GM19239 (cell line): ENCODE results near the gene SARS2.
"Not testable (repeated sequence)": the region's sequence is repeated elsewhere in the genome, so short reads cannot be mapped to it uniquely, and the experiment has no call there.

Experiments
- DNase-seq: peaks from one replicate; pipeline ENCODE4 v3.0.0; 2011; ENCODE audit warnings: low spot score; ENCODE audit not compliant: insufficient read length
- FAIRE-seq: peaks from 2 replicates; lab custom pipeline; 2011; peaks lifted over from hg19 to GRCh38; lab: Jason Lieb, UNC

SARS2 gene

DNA sequence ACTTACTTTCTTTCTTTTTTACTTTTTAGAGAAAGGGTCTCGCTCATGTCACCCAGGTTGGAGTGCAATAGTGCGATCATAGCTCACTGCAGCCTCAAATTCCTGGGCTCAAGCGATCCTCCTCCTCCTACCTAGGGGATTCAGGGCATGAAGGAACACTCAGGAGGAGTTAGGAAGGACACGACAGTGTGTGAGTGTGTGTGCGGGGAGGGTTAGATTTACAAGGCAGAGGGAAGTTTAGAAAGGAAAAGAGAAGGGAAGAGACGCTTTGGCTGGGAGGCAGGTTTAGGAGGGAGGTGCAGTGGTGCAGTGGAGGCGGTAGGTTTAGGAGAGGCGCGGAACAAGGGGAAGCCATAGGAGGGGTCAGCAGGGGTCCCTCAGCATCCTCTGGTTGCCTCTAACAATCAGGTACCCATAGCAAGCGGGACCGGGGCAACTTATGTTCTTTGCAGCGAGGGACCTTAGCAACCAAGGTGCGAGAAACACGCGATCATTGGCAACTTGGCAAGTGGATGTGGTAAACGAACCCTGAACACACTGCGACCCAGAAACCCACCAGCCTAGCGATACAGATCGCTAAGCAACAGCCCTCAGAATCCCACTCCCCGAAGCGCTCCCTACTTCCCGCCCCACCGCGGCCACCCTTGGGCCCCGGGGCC is 31.6 kb downstream of the SARS2 start:
- no peak for DNase-seq
- FAIRE-seq: peak; percentile 28

DNA sequence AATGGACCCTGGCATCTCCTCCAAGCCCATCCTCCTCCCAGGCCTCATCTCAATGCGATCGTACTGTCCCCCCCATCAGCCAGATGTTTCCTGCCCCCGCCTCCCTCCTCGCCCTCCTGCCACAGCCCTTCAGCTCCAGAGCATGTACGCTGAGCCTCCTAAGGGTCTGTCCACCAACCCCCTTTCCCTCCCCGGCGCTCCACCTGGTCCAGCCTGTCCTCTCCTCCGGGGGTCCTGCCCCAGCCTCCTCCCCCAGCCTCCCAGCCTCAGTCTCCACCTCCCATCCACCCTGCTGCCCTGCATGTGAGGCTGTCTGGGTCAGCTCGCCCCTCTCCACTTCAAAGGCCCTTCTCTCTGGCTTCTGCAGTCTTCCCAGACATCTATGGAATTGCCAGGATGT is 35.6 kb downstream of the SARS2 start:
- FAIRE-seq (no peak), DNase-seq (no peak)

DNA sequence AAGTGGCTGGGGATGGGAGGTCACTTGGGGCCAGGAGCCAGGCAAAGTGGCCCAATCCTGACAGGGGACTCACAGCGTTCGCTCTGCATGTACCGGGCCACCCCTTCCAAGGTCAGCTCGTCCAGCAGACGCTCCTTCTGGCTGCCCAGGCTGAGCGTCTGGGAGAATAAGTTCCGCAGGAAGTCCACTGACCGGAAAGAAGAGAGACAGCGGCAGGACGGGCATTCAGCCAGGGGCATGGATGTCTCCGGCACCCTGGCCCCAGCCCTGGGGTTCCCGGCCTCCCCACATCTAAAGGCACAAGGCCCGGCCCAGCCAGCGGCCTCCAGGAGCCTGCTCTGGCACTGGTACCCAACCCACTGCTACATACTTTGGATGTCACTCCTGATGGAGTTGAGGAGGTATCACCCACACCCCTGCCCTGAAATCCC is 37.2 kb downstream of the SARS2 start:
- DNase-seq (no peak), FAIRE-seq (no peak)

DNA sequence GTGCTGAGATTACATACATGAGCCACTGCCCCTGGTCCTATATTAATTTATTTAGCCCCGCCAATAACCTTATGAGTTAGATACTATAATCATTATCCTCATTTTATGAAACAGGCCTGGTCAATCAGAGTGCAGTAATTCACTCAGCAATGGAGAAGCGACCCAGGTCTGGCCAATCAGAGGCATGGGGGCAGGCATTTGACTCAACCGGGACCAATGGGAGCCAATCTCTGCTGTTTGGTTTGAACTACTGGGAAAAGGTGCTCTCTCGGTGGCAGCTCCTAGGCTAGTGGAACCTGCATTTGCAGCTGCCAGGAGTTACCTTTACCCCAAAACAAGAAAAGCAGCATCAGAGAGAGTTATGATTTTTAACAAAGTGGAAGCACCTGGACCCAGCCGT is 37.7 kb downstream of the SARS2 start:
- DNase-seq (no peak), FAIRE-seq (no peak)

DNA sequence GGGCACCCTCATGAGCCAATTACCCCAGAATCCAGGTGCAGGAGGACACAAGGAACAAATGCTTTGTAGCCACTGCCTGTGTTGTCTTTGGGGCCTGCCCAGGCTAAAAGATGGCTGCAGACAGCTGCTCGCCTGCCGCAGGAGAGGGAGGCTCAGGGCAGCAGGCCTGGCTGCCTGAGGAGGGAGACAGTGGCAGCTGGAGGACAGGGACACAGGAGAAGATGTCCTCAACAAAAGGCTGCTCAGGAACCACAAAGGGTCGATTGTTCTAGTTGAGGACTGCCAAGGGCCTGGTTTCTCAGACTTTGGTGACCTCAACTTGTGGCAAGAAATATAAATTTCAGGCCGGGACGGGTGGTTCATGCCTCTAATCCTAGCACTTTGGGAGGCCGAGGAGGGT is 38.8 kb downstream of the SARS2 start:
- FAIRE-seq (no peak), DNase-seq (no peak)

DNA sequence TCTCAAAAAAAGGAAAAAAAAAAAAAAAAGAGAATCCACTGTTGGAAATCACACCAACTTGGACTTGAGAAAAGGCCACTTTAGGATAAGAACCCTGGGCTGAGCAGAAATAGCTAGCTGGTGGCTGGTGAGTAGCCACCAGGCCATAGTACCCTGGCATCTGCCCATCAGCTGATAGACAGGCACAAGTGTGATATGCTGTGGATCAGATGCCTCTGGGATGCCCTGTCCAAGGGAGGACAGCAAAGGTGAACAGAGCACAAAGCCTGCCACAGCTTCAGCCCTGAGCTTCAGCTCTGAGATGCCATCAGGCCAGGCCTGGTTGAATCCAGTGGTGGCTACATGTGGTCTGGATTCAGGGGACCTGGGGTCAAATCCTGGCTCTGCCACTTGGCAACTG is 39.9 kb downstream of the SARS2 start:
- DNase-seq (no peak), FAIRE-seq (no peak)

DNA sequence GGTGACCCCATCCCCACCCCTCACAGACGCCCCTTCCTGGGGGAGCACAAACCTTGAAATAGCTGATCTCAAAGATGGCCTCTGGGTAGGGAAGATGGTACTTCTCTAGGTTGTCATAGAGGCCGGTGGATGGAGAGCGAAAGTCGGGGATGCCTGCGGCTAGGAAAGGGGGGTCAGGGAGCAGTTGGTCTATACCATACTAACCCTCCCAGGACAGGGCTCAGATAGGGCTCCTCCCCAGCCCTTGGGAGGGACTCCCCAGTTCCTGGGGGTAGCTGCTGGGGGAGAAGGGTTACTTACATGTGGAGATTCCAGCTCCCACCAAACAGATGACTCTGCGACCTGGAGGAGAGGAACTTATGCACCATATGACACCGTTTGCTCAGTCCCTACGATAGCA is 40.8 kb downstream of the SARS2 start:
- no peak for FAIRE-seq
- DNase-seq: no peak

DNA sequence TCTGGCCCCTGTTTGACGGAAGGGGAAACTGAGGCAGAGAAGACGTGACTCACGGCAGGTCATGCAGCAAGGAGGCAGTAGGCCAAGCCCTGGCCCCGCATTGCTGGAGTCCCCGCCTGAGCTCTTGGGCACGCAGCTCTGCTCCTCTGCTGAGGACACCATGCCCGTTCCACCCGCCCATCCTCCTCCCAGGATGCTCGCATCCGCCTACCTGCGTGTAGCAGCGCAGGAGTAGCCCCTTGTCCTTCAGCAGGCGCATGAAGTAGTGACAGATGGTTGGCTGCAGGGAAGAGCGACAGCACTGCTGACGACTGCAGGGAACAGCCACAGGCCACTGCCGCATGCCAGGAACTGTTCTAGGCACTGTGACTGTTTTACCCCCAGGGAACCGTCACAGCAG is 41.7 kb downstream of the SARS2 start:
- no peak for FAIRE-seq
- no peak for DNase-seq

DNA sequence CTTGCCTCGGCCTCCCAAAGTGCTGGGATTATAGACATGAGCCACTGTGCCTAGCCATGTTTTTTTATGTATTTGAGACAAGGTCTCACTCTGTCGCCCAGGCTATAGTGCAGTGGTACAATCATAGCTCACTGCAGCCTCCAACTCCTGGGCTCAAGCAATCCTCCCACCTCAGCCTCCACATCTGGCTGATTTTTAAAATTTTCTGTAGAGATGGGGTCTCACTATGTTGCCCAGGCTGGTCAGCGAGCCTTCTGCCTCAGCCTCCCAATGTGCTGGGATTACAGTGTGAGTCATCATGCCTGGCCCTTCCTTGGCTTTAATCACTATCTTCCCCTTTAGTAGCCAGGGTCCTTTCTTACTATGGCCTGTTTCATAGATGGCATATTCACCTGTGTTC is 45.9 kb downstream of the SARS2 start:
- not testable (repeated sequence) for DNase-seq, FAIRE-seq

DNA sequence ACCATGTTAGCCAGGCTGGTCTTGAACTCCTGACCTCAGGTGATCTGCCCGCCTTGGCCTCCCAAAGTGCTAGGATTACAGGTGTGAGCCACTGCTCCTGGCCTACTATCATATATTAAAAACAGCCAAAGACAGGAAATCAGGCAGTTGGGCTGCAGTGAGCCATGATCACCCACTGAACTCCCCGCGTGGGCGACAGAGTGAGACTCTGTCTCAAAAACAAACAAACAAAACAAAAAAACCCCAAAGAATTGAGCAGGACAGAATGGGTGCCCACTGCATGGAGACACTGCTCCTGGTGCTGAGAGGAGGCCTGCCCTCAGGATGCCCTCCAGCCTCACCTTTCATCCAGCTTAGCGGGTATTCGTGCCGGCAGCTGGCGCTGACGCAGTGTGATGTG is 47.3 kb downstream of the SARS2 start:
- DNase-seq: no peak
- FAIRE-seq: no peak

DNA sequence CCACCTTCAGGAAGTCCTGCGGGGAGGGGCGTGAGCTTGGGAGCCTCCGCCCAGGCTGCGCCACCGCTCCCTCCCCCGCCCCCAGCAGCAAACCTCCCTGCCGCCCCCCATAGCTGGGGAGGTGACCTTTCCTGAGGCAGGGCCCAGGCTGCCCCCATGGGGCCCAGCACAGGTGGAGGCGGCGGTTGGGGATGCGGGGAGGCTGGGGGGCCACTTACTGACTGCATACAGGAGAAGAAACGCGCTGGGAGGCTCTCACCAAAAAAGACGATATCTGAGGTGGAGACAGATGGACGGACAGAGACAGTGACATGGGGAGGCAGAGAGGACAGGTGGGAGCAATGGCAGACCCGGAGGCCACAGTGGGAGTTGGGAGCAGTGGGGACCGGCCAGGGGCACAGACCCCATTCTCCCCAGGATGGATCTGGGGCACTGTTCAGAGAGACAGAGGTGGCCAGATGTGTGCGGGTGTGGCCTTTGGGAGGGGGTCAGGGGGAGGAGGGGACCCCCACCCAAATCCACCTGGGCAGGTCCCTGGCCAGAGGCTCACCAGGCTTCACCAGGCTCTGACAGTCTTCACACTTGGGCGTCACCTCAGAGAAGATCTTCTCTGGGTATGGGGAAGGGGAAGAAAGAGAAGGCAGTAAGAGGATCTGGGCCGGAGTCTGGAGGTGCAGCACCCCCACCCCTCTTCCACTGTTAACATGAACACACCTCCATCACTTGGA is 49.5 kb downstream of the SARS2 start:
- FAIRE-seq: no peak
- DNase-seq: no peak

DNA sequence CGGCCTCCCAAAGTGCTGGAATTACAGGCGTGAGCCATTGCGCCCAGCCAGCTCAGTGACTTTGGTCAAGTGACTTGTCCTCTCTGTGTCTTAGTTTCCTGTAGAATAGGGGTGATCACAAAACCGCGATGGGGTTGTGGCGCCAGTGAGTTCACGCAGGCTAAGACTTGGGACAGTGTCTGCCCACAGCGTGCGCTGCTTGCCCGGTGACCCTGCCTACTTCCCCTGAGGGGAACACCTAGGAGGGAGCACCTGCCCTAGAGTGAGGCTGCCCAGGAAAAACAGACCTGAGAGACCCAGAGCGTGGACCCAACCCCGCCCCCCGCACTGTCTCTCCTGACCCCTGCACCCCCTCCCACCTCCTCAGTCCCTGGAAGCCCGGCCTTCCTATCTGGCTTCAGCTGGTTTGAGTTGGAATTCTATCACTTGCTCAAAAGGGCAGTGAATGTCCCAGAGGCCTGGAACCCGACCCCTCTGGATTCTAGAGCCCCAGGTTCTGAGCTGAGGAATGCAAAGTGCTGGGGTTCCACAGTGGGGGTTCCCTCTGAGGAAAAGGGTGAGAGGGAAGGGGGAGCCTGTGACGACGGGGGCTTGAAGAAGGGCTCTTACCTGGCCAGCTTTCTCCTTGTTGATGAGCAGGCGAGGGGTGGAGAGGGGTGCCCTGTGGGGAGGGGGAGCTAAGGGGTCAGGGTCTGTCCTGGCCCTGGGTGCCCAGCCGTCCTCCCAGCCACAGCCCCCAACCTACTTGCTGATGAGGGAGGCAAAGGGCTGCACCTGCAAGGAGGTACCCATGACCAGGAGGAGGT is 50.3 kb downstream of the SARS2 start:
- no peak for FAIRE-seq
- no peak for DNase-seq

DNA sequence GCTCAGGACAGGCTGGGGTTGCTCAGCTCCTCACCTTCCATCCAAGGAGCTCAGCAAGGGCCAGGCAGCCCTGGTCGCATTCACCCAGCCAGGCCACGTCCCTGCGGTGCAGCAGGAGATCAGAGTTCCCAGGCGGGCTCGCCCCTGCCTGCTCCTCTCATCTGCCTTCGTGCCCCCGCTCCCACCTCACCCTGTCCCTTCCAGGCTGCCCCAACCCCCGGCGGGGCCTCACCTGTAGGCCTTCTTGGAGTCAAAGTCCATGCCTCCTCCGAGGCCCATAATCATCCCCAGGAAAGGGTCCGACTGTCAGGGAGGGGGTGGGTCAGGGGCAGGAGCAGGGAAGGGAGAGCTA is 51.2 kb downstream of the SARS2 start:
- DNase-seq (no peak), FAIRE-seq (no peak)

DNA sequence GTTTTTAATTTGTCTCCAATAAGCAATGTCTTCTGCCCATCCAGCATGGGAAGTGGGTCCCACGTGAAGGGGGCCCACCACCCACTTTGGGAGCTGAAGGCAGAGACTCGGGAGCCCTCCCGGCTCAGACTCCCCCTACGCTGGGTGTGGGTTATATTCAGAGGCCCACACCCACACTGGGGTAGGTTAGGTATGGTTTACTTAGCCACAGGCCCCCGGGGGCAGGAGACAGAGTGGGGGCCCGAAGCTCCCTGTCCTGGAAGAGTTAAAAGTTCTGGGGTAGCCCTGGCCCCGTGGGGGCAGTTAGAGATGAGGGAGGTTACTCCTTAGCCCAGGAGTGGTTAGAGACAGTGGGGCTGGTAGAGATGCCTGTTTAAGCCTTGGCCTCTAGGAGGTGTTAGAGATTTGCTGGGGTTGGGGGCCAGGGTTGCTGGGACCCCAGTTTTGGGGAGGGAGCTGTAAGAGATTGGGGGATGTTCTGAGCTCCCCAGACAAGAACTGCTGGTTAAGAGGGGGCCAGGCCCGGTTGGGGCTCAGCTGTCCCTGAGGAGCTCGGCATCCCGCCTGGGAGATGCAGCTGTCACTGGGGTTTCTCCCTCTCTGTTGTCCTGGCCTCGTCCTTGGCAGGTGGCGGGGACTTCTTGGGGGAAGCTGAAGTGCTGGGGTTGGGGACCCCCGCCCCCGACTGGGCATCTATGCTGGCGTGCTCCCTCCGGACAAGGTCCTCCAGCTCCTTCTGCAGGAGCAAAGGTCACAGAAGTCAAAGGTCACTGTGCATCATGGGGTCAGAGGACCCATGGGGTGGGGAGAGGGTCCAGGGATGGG is 51.8 kb downstream of the SARS2 start:
- DNase-seq (no peak), FAIRE-seq (peak; percentile 45)

DNA sequence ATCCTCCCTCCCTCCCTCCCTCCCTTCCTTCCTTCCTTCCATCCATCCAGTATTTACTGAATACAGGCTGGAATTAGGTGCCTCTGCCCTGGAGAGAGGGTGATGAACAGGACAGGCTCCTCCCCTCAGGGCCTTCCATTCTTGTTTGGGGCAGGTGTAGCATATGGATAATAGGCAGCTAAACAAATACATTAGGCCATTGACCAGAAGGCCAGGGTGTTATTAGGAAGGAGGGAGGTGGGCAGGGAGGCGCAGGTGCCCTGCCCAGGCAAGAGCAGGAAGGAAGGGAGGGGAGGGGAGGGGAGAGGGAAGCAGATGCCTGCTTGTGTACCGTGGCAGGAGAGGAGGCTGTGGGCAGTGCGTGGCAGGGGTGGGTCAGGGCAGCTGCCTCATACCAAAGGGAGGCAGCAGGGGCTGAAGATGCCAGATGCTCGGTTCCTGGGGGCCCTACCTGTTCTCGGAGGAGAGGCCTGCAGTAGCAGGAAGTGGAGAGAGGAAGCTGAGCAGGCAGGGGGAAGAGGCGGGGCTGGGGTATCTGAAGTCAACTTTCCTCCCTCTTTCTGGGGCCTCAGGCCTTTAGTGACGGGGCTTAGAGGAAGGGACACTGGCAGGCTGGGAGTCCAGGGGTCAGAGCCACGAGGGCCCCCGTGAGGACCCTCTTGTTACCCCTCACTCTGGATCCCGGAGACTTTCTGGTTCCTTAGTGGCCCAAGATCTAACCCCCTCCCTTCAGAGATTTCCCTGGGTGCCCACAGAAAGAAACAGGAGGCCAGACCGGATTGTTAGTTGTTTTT is 52.6 kb downstream of the SARS2 start, which contains the start of gene RINL:
TSS of gene RINL (minus strand) at position 495 of the 794 bp plus-strand sequence. CDS start 1,533 bp downstream, outside the sequence.
- FAIRE-seq (peak; percentile 92), DNase-seq (peak; percentile 87)

DNA sequence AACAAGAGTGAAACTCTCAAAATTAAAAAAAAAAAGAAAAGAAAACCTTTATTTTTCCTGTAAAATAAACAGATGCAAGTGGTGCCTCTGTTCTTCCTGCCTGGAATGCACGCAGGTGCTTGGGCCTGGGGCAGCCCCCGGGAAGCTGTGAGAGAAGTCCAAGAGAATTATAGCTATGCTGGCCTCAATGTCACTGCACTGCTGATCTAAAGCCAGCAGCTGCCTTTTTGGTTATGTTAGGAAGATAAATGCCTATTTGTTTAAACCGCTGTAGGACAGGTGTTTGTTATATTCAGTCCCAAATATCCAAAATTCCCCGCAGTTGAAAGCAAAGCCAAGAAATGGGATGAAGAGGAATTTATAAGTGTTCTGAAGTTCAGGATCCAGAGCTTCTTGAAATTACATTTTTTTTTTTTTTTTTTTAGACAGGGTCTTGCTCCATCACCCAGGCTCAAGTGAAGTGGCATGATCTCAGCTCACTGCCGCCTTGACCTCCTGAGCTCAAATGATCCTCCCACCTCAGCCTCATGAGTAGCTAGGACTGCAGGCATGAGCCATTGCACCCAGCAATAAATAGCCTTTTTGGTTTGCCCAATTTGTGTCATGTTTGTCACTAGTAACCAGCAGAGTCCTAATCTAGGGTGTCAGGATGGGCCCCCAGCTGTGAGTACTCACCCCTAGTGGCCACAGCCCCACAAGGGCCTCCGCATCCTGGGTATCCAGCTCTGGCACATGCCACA is 54.7 kb downstream of the SARS2 start:
- no peak for FAIRE-seq
- DNase-seq: no peak

DNA sequence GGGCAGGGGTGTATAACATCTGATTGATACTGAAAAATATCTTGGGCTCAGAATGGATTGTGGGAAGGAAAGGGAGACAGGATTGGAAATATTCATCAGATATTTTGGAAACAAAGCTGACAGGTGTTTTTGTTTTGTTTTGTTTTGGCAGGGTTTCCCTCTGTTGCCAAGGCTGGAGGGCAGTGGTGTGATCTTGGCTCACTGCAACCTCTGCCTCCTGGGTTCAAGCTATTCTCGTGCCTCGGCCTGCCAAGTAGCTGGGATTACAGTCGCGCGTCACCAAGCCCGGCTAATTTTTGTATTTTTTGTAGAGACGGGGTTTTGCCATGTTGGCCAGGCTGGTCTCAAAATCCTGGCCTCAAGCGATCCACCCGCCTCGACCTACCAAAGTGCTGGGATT is 57.2 kb downstream of the SARS2 start:
- not testable (repeated sequence) for FAIRE-seq, DNase-seq

DNA sequence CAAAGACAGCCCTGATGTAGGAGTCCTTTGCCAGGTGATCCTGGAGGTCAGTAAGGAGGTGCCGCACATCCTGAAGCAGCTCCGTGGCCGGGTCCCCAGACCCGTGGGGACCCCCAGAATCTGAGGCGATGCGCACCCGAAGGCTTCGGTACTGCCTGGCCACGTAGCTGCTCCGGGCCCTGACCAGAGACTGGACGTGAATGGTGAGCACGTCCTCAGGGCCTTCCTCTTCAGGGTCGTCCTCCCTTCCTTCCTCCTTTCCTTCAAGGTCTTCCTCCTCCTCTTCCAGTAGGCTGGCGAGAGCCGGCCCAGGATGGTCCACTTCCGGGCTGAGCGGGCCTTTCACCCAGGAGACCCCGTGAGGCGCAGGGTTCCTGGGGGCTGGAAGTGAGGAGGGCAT is 60.0 kb downstream of the SARS2 start:
- FAIRE-seq (no peak), DNase-seq (no peak)
